Measurements from ENCODE around the gene RTKN.
A peak's percentile ranks its signal among the peaks of the same experiment; 100 is the strongest.
"Not testable (repeated sequence)": the region's sequence is repeated elsewhere in the genome, so short reads cannot be mapped to it uniquely, and the experiment has no call there.

Gene RTKN

GRCh38 chr2:74436848-74437695 is 4.7 kb downstream of the RTKN start:
- no peak for DNase-seq

DNA sequence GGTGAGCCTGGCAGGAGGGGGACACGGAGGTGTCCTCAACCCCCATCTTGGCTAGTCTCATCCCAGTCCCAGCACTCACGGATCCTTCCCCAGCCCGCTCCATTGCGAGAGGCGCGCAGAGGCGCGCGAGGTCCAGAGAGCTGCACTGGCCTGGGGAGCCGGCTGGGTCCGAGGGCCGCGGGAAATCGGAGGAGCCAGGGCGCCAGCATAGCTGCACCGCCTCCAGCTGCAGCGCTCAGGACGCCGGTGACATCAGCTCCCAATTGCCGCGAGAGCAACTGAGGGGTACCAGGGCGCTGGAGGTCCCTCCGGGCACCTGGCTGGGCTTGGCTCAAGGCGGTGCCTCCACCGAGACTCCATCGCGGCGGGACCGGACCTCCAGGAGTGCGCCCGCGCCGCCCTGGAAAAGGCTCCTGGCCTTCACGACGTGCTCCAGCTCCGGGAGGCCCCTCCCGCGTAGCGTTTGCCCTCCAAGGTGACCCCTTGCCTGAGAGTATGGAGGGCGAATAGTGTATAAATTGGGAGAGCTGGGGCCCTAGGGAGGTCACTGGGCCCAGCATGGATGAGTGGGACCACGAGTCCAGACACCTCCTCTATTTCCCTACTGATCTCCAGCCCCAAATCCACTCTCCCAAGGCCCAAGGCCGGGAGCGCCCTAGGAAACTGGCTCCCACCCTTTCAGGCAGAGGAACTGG is 5.5 kb downstream of the RTKN start:
- DNase-seq, result no peak

DNA sequence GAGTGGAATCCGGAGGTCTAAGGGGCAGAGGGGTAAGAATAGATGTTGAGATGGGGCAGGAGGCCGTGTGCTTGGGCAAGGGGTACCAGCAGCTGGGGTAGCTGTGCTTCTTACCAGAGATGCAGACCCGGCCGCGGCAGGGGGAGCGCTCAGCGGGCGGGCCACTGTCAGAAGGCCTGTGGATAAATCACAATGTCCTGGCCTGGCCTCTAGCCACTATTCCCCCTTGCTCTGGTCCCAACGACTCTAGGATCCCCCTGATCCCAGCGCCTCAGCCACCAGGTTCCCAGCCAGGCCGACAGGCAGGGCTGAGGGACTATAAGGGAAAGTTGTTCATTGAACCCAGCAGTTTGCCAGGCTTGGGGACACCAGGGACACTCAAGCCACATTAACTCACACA is 11.2 kb downstream of the RTKN start:
- DNase-seq, result no peak

DNA sequence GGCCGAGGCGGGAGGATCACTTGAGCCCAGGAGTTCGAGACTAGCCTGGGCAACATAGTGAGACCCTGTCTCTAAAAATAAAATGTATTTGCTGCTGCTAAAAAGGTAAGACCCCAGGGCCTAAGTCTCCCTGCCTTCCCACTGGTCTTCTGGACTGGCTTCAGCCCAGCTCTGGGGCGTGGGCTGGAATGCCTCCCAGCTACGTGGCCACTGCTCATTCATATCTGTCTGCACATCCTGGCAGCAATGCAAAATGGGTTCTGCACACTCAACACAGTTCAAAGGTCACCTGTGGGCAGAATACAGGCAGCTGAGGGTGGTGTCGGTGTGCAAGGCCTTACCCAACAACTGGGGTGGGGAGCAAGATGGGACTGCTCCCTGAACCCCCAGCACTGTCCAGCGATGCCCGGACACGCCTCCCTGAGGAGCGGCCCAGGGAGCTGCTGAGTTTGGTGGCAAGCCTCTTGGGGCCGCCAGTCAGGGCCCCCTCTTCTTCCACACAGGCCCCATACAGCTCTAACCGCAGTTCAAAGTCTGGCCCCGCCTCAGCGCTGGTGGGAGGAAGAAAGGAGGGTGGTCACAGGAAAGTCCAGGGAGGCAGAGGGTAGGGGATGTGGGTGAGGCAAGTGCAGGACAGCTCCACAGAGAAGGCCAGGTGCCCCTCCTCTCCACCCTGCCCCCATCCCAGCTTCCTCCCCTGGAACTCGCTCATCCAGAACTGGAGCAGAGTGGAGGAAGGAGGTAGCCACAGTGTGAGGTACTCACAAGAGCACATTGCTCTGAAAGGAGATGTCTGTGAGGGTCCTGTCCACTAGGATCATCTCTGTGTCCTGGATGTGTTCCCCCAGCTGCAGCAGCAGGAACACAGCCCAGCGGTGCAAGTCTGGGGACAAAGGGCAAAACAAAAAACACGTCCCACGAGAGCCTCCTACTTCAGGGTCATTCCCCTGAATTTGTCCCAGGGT is 12.0 kb downstream of the RTKN start:
- DNase-seq, result no peak

DNA sequence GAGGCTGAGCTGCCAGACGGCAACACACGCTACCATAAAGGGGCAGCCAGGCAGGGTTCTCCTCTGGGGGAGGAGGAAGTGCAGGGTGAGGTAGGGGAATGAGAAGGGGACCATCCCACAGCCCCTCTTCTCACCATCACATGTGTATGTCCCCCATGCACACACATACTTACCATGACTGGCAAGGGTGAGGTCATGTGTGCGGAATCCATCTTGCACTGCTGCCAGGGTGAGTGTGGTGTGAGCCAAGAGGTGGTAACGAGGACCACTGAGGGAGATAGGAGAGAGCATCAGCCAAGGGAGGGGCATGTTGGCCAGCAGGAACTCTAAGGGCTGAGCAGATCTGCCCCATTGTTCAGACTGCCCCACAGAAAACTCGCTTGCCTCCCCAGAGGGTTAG is 13.1 kb downstream of the RTKN start:
- no peak for DNase-seq

GRCh38 chr2:74427551-74427950 is 14.2 kb downstream of the RTKN start:
- no peak for DNase-seq

DNA sequence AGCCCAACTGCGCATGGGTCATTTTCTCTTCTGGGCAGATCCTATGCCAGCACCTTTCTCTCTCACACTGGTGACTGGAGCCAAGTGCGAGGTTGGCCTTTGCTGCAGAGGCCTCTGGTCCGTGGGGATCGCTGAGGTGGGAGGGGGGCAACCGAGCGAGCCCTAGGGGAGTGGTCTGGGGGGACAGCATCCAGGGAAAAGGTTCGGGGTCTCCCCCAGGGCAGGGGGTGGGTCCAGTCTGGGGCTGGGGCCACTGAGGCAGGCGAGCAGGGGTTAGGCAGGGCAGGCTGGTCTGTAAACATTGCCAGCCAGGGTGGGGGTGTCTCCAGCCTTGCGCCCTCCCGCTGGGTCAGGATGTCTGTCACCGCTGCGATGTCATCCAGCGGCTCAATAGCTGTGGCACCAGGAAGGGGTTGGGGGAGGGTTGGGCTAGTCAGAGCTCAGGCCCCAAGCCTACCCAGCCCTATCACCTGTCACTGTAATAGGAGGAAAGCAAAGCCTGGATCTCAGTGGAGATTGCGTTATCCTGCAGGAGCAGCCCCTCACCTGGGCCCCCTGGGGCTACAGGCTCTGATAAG is 15.5 kb downstream of the RTKN start:
- DNase-seq, result no peak

DNA sequence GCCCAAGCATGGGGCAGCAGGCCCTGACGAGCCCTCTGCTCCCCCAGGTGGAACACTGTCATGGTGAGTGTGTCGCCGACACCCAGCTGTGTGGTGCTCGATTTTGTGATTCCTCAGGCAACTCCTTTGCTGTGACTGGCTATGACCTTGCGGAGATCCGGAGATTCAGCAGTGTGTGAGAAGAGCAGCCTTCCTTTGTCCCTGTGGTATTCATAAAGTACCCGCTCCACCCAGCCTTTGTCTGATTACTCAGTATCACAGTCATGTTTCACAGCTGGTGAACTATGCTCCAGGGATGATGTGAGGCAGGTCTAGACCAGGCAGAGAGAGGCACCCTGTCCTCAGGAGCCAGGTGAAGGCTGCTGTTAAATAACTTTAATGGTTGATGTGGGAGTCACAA is 16.2 kb downstream of the RTKN start:
- no peak for DNase-seq

- DNase-seq, result no peak
Measured at GRCh38 chr2:74424995-74425406, 16.7 kb downstream of the RTKN start.

GRCh38 chr2:74424139-74424992 is 17.4 kb downstream of the RTKN start:
- DNase-seq, result no peak

- DNase-seq, result no peak
Measured at GRCh38 chr2:74423231-74424095, 18.3 kb downstream of the RTKN start.

- DNase-seq, result peak; percentile 36
Measured at GRCh38 chr2:74421221-74421870, 20.4 kb downstream of the RTKN start, which contains the start of the genes C2orf81 and WDR54. Gene C2orf81, minus strand, starts transcription at chr2:74421619. Its CDS starts 59 bp downstream, at chr2:74421560. Gene WDR54, plus strand, starts transcription at chr2:74421730. Its CDS starts 424 bp downstream, at chr2:74422154.

- not testable (repeated sequence) for DNase-seq
Measured at GRCh38 chr2:74420443-74421103, 21.2 kb downstream of the RTKN start.

DNA sequence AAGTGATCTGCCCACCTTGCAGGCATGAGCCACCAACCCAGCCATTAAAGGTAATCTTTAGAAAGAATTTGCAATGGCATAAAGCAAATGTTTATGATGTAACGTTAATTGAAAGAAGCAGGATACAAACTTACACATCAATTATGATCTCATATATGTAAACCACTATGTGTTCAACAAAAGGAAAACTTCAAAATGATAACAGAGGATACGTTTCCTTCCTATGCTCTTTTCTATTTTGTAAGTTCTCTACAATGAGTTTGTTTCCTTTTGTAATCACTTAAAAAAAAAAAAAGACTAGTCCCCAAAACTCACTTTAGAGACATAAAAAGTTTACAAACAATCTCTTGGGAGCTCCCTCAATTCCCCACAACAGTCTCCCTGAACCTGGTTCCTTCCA is 21.7 kb downstream of the RTKN start:
- no peak for DNase-seq

- no peak for DNase-seq
Measured at GRCh38 chr2:74419345-74419744, 22.4 kb downstream of the RTKN start.

GRCh38 chr2:74418312-74418711 is 23.4 kb downstream of the RTKN start:
- no peak for DNase-seq

GRCh38 chr2:74417763-74418162 is 24.0 kb downstream of the RTKN start:
- no peak for DNase-seq

GRCh38 chr2:74417197-74417596 is 24.5 kb downstream of the RTKN start:
- DNase-seq, result no peak

GRCh38 chr2:74416778-74417177 is 25.0 kb downstream of the RTKN start:
- DNase-seq, result no peak

All from NCI-H524 treated with DMSO at 0.1 percent for 48 hours (cell line).